Measurements from ENCODE around the gene DVL2. TPM values are rescaled to one million over a fixed set of nuclear protein-coding genes. Genes with fewer than 3 reads are reported as not detected.

The DVL2 gene
- total RNA-seq, 1 experiment from 2014 or later = 82.9 TPM

- no peak overlapping the region for H3K56ac ChIP-seq (ENCODE audit: insufficient read length, low read depth, low read length)
- WGBS (ENCODE audit: extremely low coverage, insufficient read length, low lambda C conversion rate) = no CpG with 5 or more reads among the region's 55 CpGs
- H3K27me3 ChIP-seq (ENCODE audit: insufficient read depth, low read length) = no peaks in the 10 kb centered on the region
- peaks cover 13% of the 10 kb centered on the region for H3K79me1 ChIP-seq (ENCODE audit: insufficient read depth, low read depth, low read length, poor library complexity, severe bottlenecking)
- H2BK5ac ChIP-seq (ENCODE audit: insufficient read length, low read length) = no peak overlapping the region
- H3K36me3 Mint-ChIP-seq (ENCODE audit: insufficient read depth in 1 of 3, low read depth in 3 of 3) = peaks cover 22 to 38% (median 38%) of the 10 kb centered on the region in 3 experiments
- no peak overlapping the region for H4K8ac ChIP-seq (replicated peaks; ENCODE audit: insufficient read length, low read depth, low read length)
- no peak overlapping the region for H3T11ph ChIP-seq (ENCODE audit: low read length)
- H3K14ac ChIP-seq (ENCODE audit: insufficient read depth, low read length) = no peak overlapping the region
- H4K5ac ChIP-seq (ENCODE audit: insufficient read length, low read depth, low read length) = no peak overlapping the region
- no peak overlapping the region for H2AK5ac ChIP-seq (ENCODE audit: insufficient read length, low read length)
- peaks cover 31 to 34% of the 10 kb centered on the region in 2 experiments for H3K4me1 Mint-ChIP-seq
- H3K79me2 ChIP-seq (ENCODE audit: insufficient read depth, low read length) = peaks cover 23% of the 10 kb centered on the region; the same call in 1 of the 2 replicates
- no peak for DNase-seq
- H3K4me1 ChIP-seq (ENCODE audit: insufficient read depth, low read length) = no peaks in the 10 kb centered on the region; the same call in 1 of the 2 replicates
- peak overlapping the region; percentile 90 to 95 for H3K4me3 Mint-ChIP-seq
- H2BK120ac ChIP-seq (ENCODE audit: low read depth, low read length, poor library complexity, severe bottlenecking) = peak overlapping the region; percentile 50
- TF ChIP-seq, protein P1, sequence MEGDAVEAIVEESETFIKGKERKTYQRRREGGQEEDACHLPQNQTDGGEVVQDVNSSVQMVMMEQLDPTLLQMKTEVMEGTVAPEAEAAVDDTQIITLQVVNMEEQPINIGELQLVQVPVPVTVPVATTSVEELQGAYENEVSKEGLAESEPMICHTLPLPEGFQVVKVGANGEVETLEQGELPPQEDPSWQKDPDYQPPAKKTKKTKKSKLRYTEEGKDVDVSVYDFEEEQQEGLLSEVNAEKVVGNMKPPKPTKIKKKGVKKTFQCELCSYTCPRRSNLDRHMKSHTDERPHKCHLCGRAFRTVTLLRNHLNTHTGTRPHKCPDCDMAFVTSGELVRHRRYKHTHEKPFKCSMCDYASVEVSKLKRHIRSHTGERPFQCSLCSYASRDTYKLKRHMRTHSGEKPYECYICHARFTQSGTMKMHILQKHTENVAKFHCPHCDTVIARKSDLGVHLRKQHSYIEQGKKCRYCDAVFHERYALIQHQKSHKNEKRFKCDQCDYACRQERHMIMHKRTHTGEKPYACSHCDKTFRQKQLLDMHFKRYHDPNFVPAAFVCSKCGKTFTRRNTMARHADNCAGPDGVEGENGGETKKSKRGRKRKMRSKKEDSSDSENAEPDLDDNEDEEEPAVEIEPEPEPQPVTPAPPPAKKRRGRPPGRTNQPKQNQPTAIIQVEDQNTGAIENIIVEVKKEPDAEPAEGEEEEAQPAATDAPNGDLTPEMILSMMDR (conservative IDR thresholded peaks at IDR 0.05) = no peak
- no peak overlapping the region for H2BK15ac ChIP-seq (ENCODE audit: low read depth, low read length)
- peak overlapping the region; percentile 39 for H3K9ac ChIP-seq (ENCODE audit: extremely low read depth, insufficient read length, low read length)
- H4K20me1 ChIP-seq (ENCODE audit: control insufficient read depth, insufficient read depth, insufficient read length) = no peaks in the 10 kb centered on the region
- H3K4me2 ChIP-seq (ENCODE audit: insufficient read depth, insufficient read length, low read length) = peak overlapping the region; percentile 79
- no peak overlapping the region for H4K91ac ChIP-seq (ENCODE audit: insufficient read length, low read depth, low read length)
- H3K23me2 ChIP-seq (ENCODE audit: insufficient read length, low read depth, low read length, poor library complexity, severe bottlenecking) = peaks cover 6% of the 10 kb centered on the region
- no peak overlapping the region for H2BK12ac ChIP-seq (ENCODE audit: insufficient read length, low read depth, low read length)
- no peak overlapping the region for H3K23ac ChIP-seq (ENCODE audit: insufficient read length, low read depth, low read length)
- no peaks in the 10 kb centered on the region for H3K9me3 ChIP-seq (ENCODE audit: control insufficient read depth, low read depth, low read length)
- H3K4ac ChIP-seq (ENCODE audit: low read depth, low read length) = no peak overlapping the region
- H3K9me3 Mint-ChIP-seq = no peaks in the 10 kb centered on the region
- peak overlapping the region; percentile 61 for H3K18ac ChIP-seq (ENCODE audit: insufficient read length, low read depth, low read length)
- H3K27ac ChIP-seq (ENCODE audit: insufficient read length, low read depth, low read length) = no peak overlapping the region
- H2AFZ ChIP-seq (ENCODE audit: low read length) = no peak overlapping the region
- peak overlapping the region; percentile 95 to 98 (median 96) for H3K27ac Mint-ChIP-seq
- no peak overlapping the region for H2BK20ac ChIP-seq (ENCODE audit: low read depth, low read length, poor library complexity, severe bottlenecking)
- H3K27me3 Mint-ChIP-seq (ENCODE audit: low read depth) = no peaks in the 10 kb centered on the region
Observed at GRCh38 chr17:7250695-7251627, 16.6 kb upstream of the DVL2 start.

Measured in H9 (cell line).